Retinal pigment epithelial cell (primary cell): ENCODE results near the gene TRNT1.

Source experiments
- DNase-seq: peaks from one replicate; pipeline ENCODE4 v3.0.0-alpha.2; 2010; ENCODE audit warnings: low read depth
- H3K4me3 ChIP-seq: 2 replicates; pipeline ENCODE4 v1.5.1; 2011; ENCODE audit warnings: mild to moderate bottlenecking, low read length, control low read depth, moderate library complexity
- TF ChIP-seq, protein P1 (sequence below): conservative IDR thresholded peaks from 2 replicates; pipeline ENCODE4 v1.5.1; 2011; ENCODE audit warnings: low read depth, low read length, control low read depth, inconsistent platforms

Gene TRNT1

DNA sequence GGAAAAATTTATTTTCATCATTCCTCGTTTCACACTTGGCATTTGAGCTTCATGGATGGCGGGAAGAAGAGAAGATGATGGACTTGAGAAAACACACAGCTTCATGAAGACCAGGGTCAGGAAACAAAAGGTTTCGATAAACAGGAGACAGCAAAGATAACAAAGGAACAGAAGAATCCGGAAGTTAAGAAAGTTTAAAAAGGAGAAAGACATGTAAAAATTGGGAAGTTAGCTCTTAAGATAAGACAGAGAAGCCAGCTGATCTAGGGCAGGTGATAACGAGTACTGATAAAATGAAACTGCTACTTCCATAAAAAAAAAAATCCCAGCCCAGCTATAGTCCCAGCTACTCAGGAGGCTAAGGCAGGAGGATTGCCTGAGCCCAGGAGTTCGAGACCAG is 40.5 kb upstream of the TRNT1 start:
- DNase-seq: no peak
- TF ChIP-seq, protein P1, sequence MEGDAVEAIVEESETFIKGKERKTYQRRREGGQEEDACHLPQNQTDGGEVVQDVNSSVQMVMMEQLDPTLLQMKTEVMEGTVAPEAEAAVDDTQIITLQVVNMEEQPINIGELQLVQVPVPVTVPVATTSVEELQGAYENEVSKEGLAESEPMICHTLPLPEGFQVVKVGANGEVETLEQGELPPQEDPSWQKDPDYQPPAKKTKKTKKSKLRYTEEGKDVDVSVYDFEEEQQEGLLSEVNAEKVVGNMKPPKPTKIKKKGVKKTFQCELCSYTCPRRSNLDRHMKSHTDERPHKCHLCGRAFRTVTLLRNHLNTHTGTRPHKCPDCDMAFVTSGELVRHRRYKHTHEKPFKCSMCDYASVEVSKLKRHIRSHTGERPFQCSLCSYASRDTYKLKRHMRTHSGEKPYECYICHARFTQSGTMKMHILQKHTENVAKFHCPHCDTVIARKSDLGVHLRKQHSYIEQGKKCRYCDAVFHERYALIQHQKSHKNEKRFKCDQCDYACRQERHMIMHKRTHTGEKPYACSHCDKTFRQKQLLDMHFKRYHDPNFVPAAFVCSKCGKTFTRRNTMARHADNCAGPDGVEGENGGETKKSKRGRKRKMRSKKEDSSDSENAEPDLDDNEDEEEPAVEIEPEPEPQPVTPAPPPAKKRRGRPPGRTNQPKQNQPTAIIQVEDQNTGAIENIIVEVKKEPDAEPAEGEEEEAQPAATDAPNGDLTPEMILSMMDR: no peak
- no peak overlapping the region for H3K4me3 ChIP-seq

DNA sequence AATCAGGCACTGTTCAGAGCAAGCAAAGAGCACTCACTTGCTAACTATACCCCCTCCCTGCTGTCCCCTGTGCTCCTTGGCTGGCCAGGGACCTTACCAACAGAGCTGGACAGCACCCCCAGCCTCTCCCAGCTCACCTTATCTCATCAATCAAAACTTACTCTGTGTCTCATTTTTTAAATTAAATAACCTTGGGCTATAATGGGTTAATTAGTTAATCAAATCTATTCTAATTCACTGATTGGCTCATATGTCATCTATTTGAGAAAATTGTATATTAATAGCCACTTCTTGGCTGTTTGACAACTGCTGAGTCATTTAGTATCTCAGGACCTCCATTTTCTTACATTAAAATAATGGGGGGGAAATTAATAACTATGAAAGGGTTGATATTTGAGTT is 39.5 kb upstream of the TRNT1 start:
- TF ChIP-seq, protein P1: no peak
- DNase-seq: no peak
- no peak overlapping the region for H3K4me3 ChIP-seq

DNA sequence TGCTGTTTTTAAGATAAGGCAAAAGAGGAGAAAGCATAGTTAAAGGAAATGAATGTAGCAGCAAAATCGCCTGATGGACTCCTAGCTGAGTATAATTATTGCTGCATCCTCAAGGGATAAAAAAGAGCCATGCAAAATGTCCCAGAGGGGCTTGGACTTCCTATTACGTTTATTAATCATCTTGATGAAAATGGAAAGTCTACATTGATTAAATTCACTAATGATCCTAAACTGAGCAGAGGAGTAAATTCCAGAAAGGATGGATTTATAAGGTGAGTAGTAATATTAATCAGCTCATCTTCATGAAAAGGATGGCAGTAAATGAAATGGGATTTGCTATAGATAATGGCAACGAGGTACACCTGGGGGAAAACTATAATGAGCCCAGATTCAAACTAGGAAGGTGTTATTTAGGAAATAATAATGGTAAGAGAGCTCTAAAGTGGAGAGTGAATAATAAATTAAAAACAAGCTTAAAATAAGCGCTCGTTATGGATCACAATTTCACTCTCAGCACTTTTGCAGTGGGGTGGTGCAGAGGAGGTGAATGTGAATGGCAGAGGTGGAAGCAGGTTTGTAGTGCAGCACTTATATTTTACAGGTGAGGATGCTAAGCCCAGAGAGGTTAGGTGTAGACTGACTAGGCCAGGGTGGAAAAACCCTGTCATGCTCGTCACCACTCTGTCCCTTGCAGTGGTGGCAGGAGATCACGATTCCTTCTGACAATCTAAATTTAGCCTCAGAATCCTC is 38.8 kb upstream of the TRNT1 start:
- DNase-seq: no peak
- no peak overlapping the region for H3K4me3 ChIP-seq
- TF ChIP-seq, protein P1: no peak

DNA sequence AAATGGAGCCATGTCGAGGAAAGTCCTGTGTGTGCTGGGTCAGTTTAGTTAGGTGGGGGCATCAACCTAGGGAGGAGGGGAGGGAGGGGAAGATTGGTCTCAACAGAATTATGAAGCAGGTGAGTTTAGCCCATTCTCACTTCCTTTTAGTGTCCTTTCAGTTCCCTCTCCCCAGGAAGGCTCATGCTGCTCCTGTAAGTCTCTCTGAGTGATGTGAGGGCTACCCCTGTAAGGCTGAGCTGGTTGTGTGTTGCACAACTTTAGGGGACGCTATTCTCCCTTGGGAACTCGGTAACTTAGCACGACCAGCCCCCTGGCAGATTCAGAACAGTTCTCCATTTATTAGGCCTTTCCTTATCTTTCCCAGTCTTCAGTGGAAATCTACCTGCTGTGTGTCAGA is 37.7 kb upstream of the TRNT1 start:
- H3K4me3 ChIP-seq: no peak overlapping the region
- DNase-seq: no peak
- TF ChIP-seq, protein P1: no peak

DNA sequence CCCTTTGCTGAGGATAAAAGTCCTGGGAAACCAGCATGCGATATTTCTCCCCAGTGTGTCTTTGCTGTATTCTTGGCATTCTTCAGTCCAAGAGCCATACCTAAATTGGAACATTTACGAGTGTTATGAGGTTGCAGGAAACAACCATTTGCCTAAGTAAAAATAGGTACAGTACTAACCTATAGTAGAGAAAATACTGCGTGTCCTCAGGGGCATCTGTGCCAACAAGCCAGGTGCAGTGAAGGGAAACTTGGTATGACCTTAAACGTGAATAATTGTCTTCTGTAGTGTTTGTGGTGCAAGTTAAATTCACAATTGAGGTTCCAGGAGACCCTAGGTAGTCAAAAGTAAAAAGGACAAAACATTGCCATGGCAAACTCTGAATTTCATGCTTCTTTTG is 28.8 kb upstream of the TRNT1 start:
- DNase-seq: no peak
- TF ChIP-seq, protein P1: no peak
- no peak overlapping the region for H3K4me3 ChIP-seq

DNA sequence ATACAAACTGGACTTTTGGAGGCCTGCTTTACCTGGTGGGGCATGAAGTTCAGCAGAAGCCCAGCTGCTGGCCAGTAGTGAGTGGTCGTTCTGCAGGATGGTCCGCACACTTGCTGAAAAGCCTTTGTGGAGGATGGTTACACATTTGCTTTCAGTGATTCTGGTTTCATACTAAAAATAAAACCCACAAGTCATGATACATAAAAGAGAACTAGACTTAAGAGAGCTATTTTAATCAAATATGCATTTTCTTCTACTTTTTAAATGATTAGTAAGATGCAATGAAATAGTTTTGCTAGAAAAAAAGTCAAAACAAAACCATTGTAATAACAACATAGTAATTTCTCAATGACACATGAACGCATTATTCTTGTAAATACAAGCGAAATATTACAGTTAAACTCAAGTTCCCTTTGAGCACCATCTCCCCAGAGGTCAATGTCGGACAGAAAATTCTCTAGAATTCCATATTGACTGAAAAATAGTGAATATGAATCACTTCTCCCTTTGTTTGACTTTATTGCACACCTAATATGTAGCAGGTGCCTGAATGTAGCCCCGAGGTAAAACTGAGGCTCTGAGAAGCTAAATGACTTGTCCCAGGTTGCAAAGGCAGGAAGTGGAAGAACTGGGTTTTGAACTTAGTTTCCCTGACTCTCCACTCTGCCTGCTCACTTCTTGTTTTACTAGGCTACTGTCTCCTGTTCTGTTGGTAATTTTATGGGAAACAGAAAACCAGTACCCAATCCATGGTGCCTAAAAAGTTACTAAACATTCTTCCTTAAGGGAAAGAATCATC is 24.9 kb upstream of the TRNT1 start:
- no peak overlapping the region for H3K4me3 ChIP-seq
- DNase-seq: no peak
- TF ChIP-seq, protein P1: no peak

DNA sequence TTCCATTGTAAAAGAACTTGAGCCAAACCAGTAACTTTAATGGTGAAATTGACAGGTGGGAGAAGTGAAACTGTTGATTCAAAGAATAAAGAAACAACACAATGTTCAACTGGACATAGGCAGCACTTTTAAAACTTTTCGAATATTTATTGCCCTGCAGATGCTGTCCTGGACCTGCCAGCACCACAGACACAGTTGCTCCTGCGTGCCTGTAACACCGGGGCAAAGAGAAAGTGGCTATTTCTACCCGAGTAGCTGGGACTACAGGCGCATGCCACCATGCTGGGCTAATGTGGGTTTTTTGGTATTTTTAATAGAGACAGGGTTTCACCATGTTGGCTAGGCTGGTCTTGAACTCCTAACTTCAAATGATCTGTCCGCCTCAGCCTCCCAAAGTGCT is 24.0 kb upstream of the TRNT1 start:
- TF ChIP-seq, protein P1: no peak
- H3K4me3 ChIP-seq: no peak overlapping the region
- no peak for DNase-seq
